ENCODE measurements around the gene NUDT12. TPM values are rescaled to one million over a fixed set of nuclear protein-coding genes. Genes with fewer than 3 reads are reported as not detected.

Gene NUDT12
- total RNA-seq, 1 experiment from 2014 or later: 11.3 TPM

GRCh38 chr5:103514371-103514770 is 48.2 kb downstream of the NUDT12 start:
- Histone ChIP-seq H3K18ac (ENCODE audit: insufficient read length, low read depth, low read length) (no peak overlapping the region), H4K91ac (ENCODE audit: insufficient read length, low read depth, low read length) (no peak overlapping the region), H4K5ac (ENCODE audit: insufficient read length, low read depth, low read length) (no peak overlapping the region), H4K20me1 (ENCODE audit: control insufficient read depth, insufficient read depth, insufficient read length) (no peaks in the 10 kb centered on the region), H3K4ac (ENCODE audit: low read depth, low read length) (no peak overlapping the region), H3K27ac (ENCODE audit: insufficient read length, low read depth, low read length) (no peak overlapping the region), H4K8ac (replicated peaks; ENCODE audit: insufficient read length, low read depth, low read length) (no peak overlapping the region), H2BK5ac (ENCODE audit: insufficient read length, low read length) (no peak overlapping the region), H2BK120ac (ENCODE audit: low read depth, low read length, poor library complexity, severe bottlenecking) (no peak overlapping the region), H2AK5ac (ENCODE audit: insufficient read length, low read length) (no peak overlapping the region), H3K27me3 (ENCODE audit: insufficient read depth, low read length) (no peaks in the 10 kb centered on the region), H2BK20ac (ENCODE audit: low read depth, low read length, poor library complexity, severe bottlenecking) (no peak overlapping the region), H3K23me2 (ENCODE audit: insufficient read length, low read depth, low read length, poor library complexity, severe bottlenecking) (no peaks in the 10 kb centered on the region), H3K79me2 (ENCODE audit: insufficient read depth, low read length) (no peaks in the 10 kb centered on the region), H3K79me1 (ENCODE audit: insufficient read depth, low read depth, low read length, poor library complexity, severe bottlenecking) (no peaks in the 10 kb centered on the region), H3K9ac (ENCODE audit: extremely low read depth, insufficient read length, low read length) (no peak overlapping the region), H2AFZ (ENCODE audit: low read length) (no peak overlapping the region), H3K56ac (ENCODE audit: insufficient read length, low read depth, low read length) (no peak overlapping the region), H3K4me1 (ENCODE audit: insufficient read depth, low read length) (no peaks in the 10 kb centered on the region; the same call in 1 of the 2 replicates), H2BK12ac (ENCODE audit: insufficient read length, low read depth, low read length) (no peak overlapping the region), H3K14ac (ENCODE audit: insufficient read depth, low read length) (no peak overlapping the region), H3T11ph (ENCODE audit: low read length) (no peak overlapping the region), H3K9me3 (ENCODE audit: control insufficient read depth, low read depth, low read length) (no peaks in the 10 kb centered on the region), H3K4me2 (ENCODE audit: insufficient read depth, insufficient read length, low read length) (no peak overlapping the region), H2BK15ac (ENCODE audit: low read depth, low read length) (no peak overlapping the region), H3K23ac (ENCODE audit: insufficient read length, low read depth, low read length) (no peak overlapping the region)
- H3K27ac Mint-ChIP-seq: no peak overlapping the region
- TF ChIP-seq CTCF (conservative IDR thresholded peaks at IDR 0.05): no peak
- no peak for DNase-seq
- no peak overlapping the region for H3K4me3 Mint-ChIP-seq
- H3K36me3 Mint-ChIP-seq (ENCODE audit: insufficient read depth in 1 of 3, low read depth in 3 of 3): no peaks in the 10 kb centered on the region
- no peaks in the 10 kb centered on the region for H3K9me3 Mint-ChIP-seq
- WGBS (ENCODE audit: extremely low coverage, insufficient read length, low lambda C conversion rate): no CpG with 5 or more reads among the region's 1 CpG
- no peaks in the 10 kb centered on the region for H3K27me3 Mint-ChIP-seq (ENCODE audit: low read depth)
- peaks cover 11 to 12% of the 10 kb centered on the region in 2 experiments for H3K4me1 Mint-ChIP-seq

Measured in H9 (cell line).